Panc1 (cell line): ENCODE results near the gene SEPTIN5.

Source experiments
- CTCF ChIP-seq: fragments of 450-650 bp; IDR thresholded peaks from 2 replicates; pipeline ENCODE4 v1.5.1; 2017; ENCODE audit warnings: mild to moderate bottlenecking
- POLR2AphosphoS5 ChIP-seq: IDR thresholded peaks from 2 replicates; pipeline ENCODE4 v1.6.1; 2012; ENCODE audit warnings: mild to moderate bottlenecking, low read depth, low read length, moderate library complexity
- REST ChIP-seq, 2 experiments: IDR thresholded peaks; 2 replicates each; pipeline ENCODE4 v1.6.1; 2011 to 2012; ENCODE audit warnings: low read depth in 2 of 2, control low read depth in 1 of 2, low read length in 1 of 2, mild to moderate bottlenecking in 1 of 2, moderate library complexity in 1 of 2; ENCODE audit not compliant: insufficient read depth in 1 of 2
- TCF7L2 ChIP-seq: IDR thresholded peaks from 2 replicates; pipeline ENCODE4 v1.6.1; 2011; ENCODE audit warnings: mild to moderate bottlenecking, low read depth, low read length, inconsistent platforms

- TF ChIP-seq CTCF (no peak), REST (IDR thresholded peaks at IDR 0.05; ENCODE audit: insufficient read depth in 1 of 2, low read depth in 2 of 2, low read length in 1 of 2) (no peak), TCF7L2 (no peak), POLR2AphosphoS5 (no peak)
Measured at GRCh38 chr22:19748139-19748538, 33.8 kb downstream of the SEPTIN5 start.
